Measurements from ENCODE around the gene POLR2H.

DNA sequence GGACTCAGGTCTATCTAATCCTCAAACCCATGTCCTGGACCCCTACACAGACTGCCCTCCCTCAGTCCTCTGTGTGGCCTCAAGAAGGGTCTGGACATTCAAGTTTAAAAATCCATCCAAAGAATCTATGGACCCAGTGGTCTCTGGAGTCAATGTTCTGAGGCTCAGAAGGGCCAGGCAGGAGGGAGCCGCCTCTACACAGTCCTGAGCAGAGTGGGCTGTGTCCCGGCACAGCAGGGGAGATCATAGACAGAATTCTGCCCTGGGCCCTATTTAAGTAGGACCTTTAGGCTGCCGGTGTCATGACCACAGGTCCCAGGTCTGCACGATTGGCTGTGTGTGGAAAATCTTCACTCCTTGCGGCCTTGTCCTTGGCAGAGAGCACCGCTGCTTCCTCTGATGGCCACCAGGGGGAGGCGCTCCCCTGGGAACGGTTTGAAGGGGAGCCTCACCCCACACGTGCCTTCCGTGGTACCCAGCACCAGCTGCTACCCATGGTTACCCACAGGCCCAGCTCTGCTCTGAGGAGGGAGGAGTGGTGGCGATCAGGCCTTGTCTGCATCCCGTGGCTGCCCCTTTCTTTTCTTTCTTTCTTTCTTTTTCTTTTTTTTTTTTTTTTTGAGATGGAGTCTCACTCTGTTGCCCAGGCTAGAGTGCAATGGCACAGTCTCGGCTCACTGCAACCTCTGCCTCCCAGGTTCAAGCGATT lies 56.3 kb downstream of the POLR2H start:
- no peak for TF ChIP-seq TAF1 (IDR thresholded peaks at IDR 0.05; ENCODE audit: borderline replicate concordance, low read depth, low read length)
- TF ChIP-seq CEBPB (IDR thresholded peaks at IDR 0.05; ENCODE audit: borderline replicate concordance in 1 of 2, low read depth in 2 of 2, low read length in 2 of 2) = no peak
- no peak for TF ChIP-seq EZH2 (IDR thresholded peaks at IDR 0.05; ENCODE audit: borderline replicate concordance, control insufficient read depth, low read depth, low read length)
- TF ChIP-seq, protein P1, sequence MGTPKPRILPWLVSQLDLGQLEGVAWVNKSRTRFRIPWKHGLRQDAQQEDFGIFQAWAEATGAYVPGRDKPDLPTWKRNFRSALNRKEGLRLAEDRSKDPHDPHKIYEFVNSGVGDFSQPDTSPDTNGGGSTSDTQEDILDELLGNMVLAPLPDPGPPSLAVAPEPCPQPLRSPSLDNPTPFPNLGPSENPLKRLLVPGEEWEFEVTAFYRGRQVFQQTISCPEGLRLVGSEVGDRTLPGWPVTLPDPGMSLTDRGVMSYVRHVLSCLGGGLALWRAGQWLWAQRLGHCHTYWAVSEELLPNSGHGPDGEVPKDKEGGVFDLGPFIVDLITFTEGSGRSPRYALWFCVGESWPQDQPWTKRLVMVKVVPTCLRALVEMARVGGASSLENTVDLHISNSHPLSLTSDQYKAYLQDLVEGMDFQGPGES (IDR thresholded peaks at IDR 0.05) = no peak

Data from GM12878 (cell line).